Stomach (tissue), 9 donors: ENCODE results near the gene KANK3. TPM values are rescaled to one million over a fixed set of nuclear protein-coding genes. Genes with fewer than 3 reads are reported as not detected.

Experiments
- DNase-seq, 2 donors: peaks; one replicate each; pipeline versions ENCODE4 v3.0.0 to v3.0.0-alpha.2; 2013 to 2019
- H3K27ac ChIP-seq, 5 donors: fragments of 200-600 bp in 4 of 5; sonication (generic) in 4 of 5; one replicate each; pipeline ENCODE4 v1.5.1; 2013 to 2019; ENCODE audit warnings: mild to moderate bottlenecking in 1 of 5, moderate library complexity in 1 of 5
- H3K27me3 ChIP-seq, 3 donors: fragments of 200-600 bp; sonication (generic); one replicate each; pipeline ENCODE4 v1.5.1; 2017 to 2019; ENCODE audit warnings: mixed run types in 1 of 3
- H3K36me3 ChIP-seq, 4 donors: fragments of 200-600 bp; sonication (generic); 1 replicate in 3 of 4; 2 replicates in 1 of 4; pipeline ENCODE4 v1.5.1; 2016 to 2019
- H3K4me1 ChIP-seq, 4 donors: fragments of 200-600 bp; sonication (generic); one replicate each; pipeline ENCODE4 v1.5.1; 2016 to 2019
- H3K4me3 ChIP-seq, 4 donors: fragments of 200-600 bp; sonication (generic) in 3 of 4; one replicate each; pipeline ENCODE4 v1.5.1; 2016 to 2019; ENCODE audit warnings: mild to moderate bottlenecking in 1 of 4
- H3K9me3 ChIP-seq, 4 donors: fragments of 200-600 bp; sonication (generic); one replicate each; pipeline ENCODE4 v1.5.1; 2016 to 2019
- CTCF ChIP-seq, 7 experiments: fragments of 450-650 bp in 4 of 7; fragments of 200-600 bp in 3 of 7; sonication (generic) in 3 of 7; IDR thresholded peaks; one replicate each; pipeline ENCODE4 v1.5.1; 2016 to 2019; ENCODE audit warnings: antibody characterized with exemption in 7 of 7, control low read depth in 2 of 7, mild to moderate bottlenecking in 1 of 7
- EP300 ChIP-seq: sonication (generic); formaldehyde crosslinking; IDR thresholded peaks from one replicate; pipeline ENCODE4 v1.6.1; 2017; ENCODE audit warnings: antibody characterized with exemption
- POLR2A ChIP-seq, 4 donors: fragments of 450-650 bp; IDR thresholded peaks; one replicate each; pipeline ENCODE4 v1.6.1; 2016; ENCODE audit warnings: antibody characterized with exemption in 4 of 4, control low read depth in 2 of 4, mild to moderate bottlenecking in 1 of 4, moderate library complexity in 1 of 4
- POLR2AphosphoS5 ChIP-seq, 3 donors: sonication (generic); formaldehyde crosslinking; IDR thresholded peaks; one replicate each; pipeline ENCODE4 v1.6.1; 2016; ENCODE audit warnings: antibody characterized with exemption in 3 of 3
- WGBS, 5 donors: extraction: QIAGEN DNeasy Blood & Tissue Kit in 3 of 5; methylation state at CpG; one replicate each; pipeline versions ENCODE4 v1.1.5 to v1.1.7; 2013 to 2018; 5-methylcytosine and 5-hydroxymethylcytosine counted together
- intact Hi-C: fragments of 100-400 bp; cut with DNase I; formaldehyde crosslinking; loops from one replicate; pipeline ENCODE4 v1.15.1; 2023; ENCODE audit warnings: low total_unique reads
- polyA plus RNA-seq, 3 donors: library from polyadenylated mRNA; stranded (reverse); fragments of 200-250 nt; gene quantifications; one replicate each; pipeline ENCODE4 v1.2.3, GENCODE V29; 2013
- total RNA-seq, 5 donors: library from RNA; depleted of rRNA; stranded (reverse); fragments of >200 nt; gene quantifications; one replicate each; pipeline versions ENCODE4 v1.1.0 to v1.2.3, GENCODE V29; 2014 to 2016
- donor health status: healthy with polysubstance abuse.
- donor health status: Bipolar disorder and iron deficiency.
- donor health status: healthy.

Gene KANK3
- total and polyA plus RNA-seq, 8 donors: 4.4 to 72.4 (median 7.2) TPM; not detected in 1

- H3K9me3 ChIP-seq: no peaks in the 10 kb centered on the region
- H3K36me3 ChIP-seq: peaks cover 16 to 34% (median 25%) of the 10 kb centered on the region in 4 donors
- no peak for TF ChIP-seq CTCF (IDR thresholded peaks at IDR 0.05)
- H3K27me3 ChIP-seq: no peaks in the 10 kb centered on the region
- H3K27ac ChIP-seq: peak overlapping the region; percentile 79 to 97 (median 93)
- 6 to 23% (median 9%) methylated on average over 21 to 30 of the region's 30 CpGs for WGBS, 5 donors
- intact Hi-C loops: no loop called here
- no peak for DNase-seq
- H3K4me1 ChIP-seq: peaks cover 20 to 61% (median 34%) of the 10 kb centered on the region in 4 donors
- peak overlapping the region; percentile 79 to 94 (median 84) for H3K4me3 ChIP-seq
These were observed 20.9 kb downstream of the KANK3 start for GRCh38 chr19:8321986-8322637.

- Histone ChIP-seq H3K4me1 (peaks cover 20 to 69% (median 37%) of the 10 kb centered on the region in 4 donors), H3K36me3 (peaks cover 23 to 42% (median 30%) of the 10 kb centered on the region in 4 donors), H3K27ac (peak within 1 kb of the TSS; percentile 91 to 97 (median 93)), H3K27me3 (no peaks in the 10 kb centered on the region), H3K4me3 (peak within 1 kb of the TSS; percentile 79 to 94 (median 84)), H3K9me3 (no peaks in the 10 kb centered on the region)
- DNase-seq: peak; percentile 99
- TF ChIP-seq CTCF (IDR thresholded peaks at IDR 0.05): peak in 2 of 7 experiments; percentile 33 to 40
- peak in 2 of 4 donors; percentile 81 to 87 for TF ChIP-seq POLR2A (IDR thresholded peaks at IDR 0.05)
- TF ChIP-seq POLR2AphosphoS5 (IDR thresholded peaks at IDR 0.05): peak; percentile 96 to 99 (median 98)
- TF ChIP-seq EP300: no peak
- intact Hi-C loops: no loop called here
- 0 to 1% (median 0%) methylated on average over 41 to 72 of the region's 72 CpGs for WGBS, 5 donors
These were observed 21.7 kb downstream of the KANK3 start, which contains the start of the genes NDUFA7 and RPS28 for GRCh38 chr19:8321067-8321985. TSS of gene NDUFA7 (minus strand) at chr19:8321375. CDS start at chr19:8321358, 17 bp downstream. TSS of gene RPS28 (plus strand) at chr19:8321496. CDS start at chr19:8321531, 35 bp downstream.

GRCh38 chr19:8320564-8321066, 22.4 kb downstream of the KANK3 start:
- H3K27ac ChIP-seq: peak overlapping the region; percentile 91 to 97 (median 93)
- H3K27me3 ChIP-seq: no peaks in the 10 kb centered on the region
- H3K4me1 ChIP-seq: peaks cover 20 to 71% (median 37%) of the 10 kb centered on the region in 4 donors
- 0 to 2% (median 1%) methylated on average over 16 of the region's 16 CpGs for WGBS, 5 donors
- TF ChIP-seq POLR2AphosphoS5 (IDR thresholded peaks at IDR 0.05) (no peak), POLR2A (IDR thresholded peaks at IDR 0.05) (no peak), CTCF (IDR thresholded peaks at IDR 0.05) (no peak), EP300 (no peak)
- H3K36me3 ChIP-seq: peaks cover 30 to 49% (median 37%) of the 10 kb centered on the region in 4 donors
- H3K4me3 ChIP-seq: peak overlapping the region; percentile 79 to 94 (median 84)
- peak in 1 of 2 donors; percentile 54 for DNase-seq
- no peaks in the 10 kb centered on the region for H3K9me3 ChIP-seq
- intact Hi-C loops: no loop called here
